ENCODE results near the gene ATP2B3. TPM values are rescaled to one million over a fixed set of nuclear protein-coding genes. Genes with fewer than 3 reads are reported as not detected.

Gene ATP2B3
- total RNA-seq, 1 experiment from 2014 or later: 0.35 TPM

GRCh38 chrX:153511784-153512500 lies 5.5 kb upstream of the ATP2B3 start:
- no peak overlapping the region for H2AK5ac ChIP-seq (ENCODE audit: insufficient read length, low read length)
- H3K27ac Mint-ChIP-seq: no peak overlapping the region
- no peak overlapping the region for H3K23ac ChIP-seq (ENCODE audit: insufficient read length, low read depth, low read length)
- H4K8ac ChIP-seq (replicated peaks; ENCODE audit: insufficient read length, low read depth, low read length): no peak overlapping the region
- peaks cover 2 to 6% of the 10 kb centered on the region in 2 experiments; a peak in 2 of 4 replicates for H3K4me1 Mint-ChIP-seq
- H3K27me3 Mint-ChIP-seq (ENCODE audit: low read depth): peaks cover 21% of the 10 kb centered on the region
- H3K9me3 Mint-ChIP-seq: peaks cover 53% of the 10 kb centered on the region in 2 experiments
- no peak for TF ChIP-seq CTCF (conservative IDR thresholded peaks at IDR 0.05)
- no peak overlapping the region for H3K18ac ChIP-seq (ENCODE audit: insufficient read length, low read depth, low read length)
- H3K9ac ChIP-seq (ENCODE audit: extremely low read depth, insufficient read length, low read length): no peak overlapping the region
- H2BK20ac ChIP-seq (ENCODE audit: low read depth, low read length, poor library complexity, severe bottlenecking): no peak overlapping the region
- H3K4me1 ChIP-seq (ENCODE audit: insufficient read depth, low read length): no peaks in the 10 kb centered on the region
- H3K79me2 ChIP-seq (ENCODE audit: insufficient read depth, low read length): no peaks in the 10 kb centered on the region
- no peak overlapping the region for H2BK15ac ChIP-seq (ENCODE audit: low read depth, low read length)
- no peak for DNase-seq
- peaks cover 2% of the 10 kb centered on the region; the same call in 1 of the 2 replicates for H3K27me3 ChIP-seq (ENCODE audit: insufficient read depth, low read length)
- H4K91ac ChIP-seq (ENCODE audit: insufficient read length, low read depth, low read length): no peak overlapping the region
- H3K9me3 ChIP-seq (ENCODE audit: control insufficient read depth, low read depth, low read length): peaks cover 21% of the 10 kb centered on the region
- H3T11ph ChIP-seq (ENCODE audit: low read length): no peak overlapping the region
- no peak overlapping the region for H3K4me2 ChIP-seq (ENCODE audit: insufficient read depth, insufficient read length, low read length)
- no peak overlapping the region for H3K4ac ChIP-seq (ENCODE audit: low read depth, low read length)
- no peak overlapping the region for H3K27ac ChIP-seq (ENCODE audit: insufficient read length, low read depth, low read length)
- H3K36me3 Mint-ChIP-seq (ENCODE audit: insufficient read depth in 1 of 3, low read depth in 3 of 3): peaks cover 0 to 4% (median 4%) of the 10 kb centered on the region in 3 experiments; a peak in 4 of 7 replicates
- H3K4me3 Mint-ChIP-seq: no peak overlapping the region
- no peak overlapping the region for H3K56ac ChIP-seq (ENCODE audit: insufficient read length, low read depth, low read length)
- H3K23me2 ChIP-seq (ENCODE audit: insufficient read length, low read depth, low read length, poor library complexity, severe bottlenecking): no peaks in the 10 kb centered on the region
- H2BK5ac ChIP-seq (ENCODE audit: insufficient read length, low read length): no peak overlapping the region
- H2BK12ac ChIP-seq (ENCODE audit: insufficient read length, low read depth, low read length): no peak overlapping the region
- H4K20me1 ChIP-seq (ENCODE audit: control insufficient read depth, insufficient read depth, insufficient read length): peaks cover 2% of the 10 kb centered on the region
- H3K79me1 ChIP-seq (ENCODE audit: insufficient read depth, low read depth, low read length, poor library complexity, severe bottlenecking): no peaks in the 10 kb centered on the region
- H2BK120ac ChIP-seq (ENCODE audit: low read depth, low read length, poor library complexity, severe bottlenecking): no peak overlapping the region
- no CpG with 5 or more reads among the region's 17 CpGs for WGBS (ENCODE audit: extremely low coverage, insufficient read length, low lambda C conversion rate)
- no peak overlapping the region for H2AFZ ChIP-seq (ENCODE audit: low read length)
- H4K5ac ChIP-seq (ENCODE audit: insufficient read length, low read depth, low read length): no peak overlapping the region
- no peak overlapping the region; the same call in 1 of the 2 replicates for H3K14ac ChIP-seq (ENCODE audit: insufficient read depth, low read length)

All from H9 (cell line).